Neural progenitor cell (in vitro differentiated cells): ENCODE measurements around the gene HIGD2A. TPM values are rescaled to one million over a fixed set of nuclear protein-coding genes. Genes with fewer than 3 reads are reported as not detected.

Experiments used
- DNase-seq: peaks from one replicate; pipeline ENCODE4 v3.0.0-alpha.2; 2016; ENCODE audit warnings: low spot score
- H2AFZ ChIP-seq: fragments of 200-600 bp; sonication (generic); replicated peaks from 2 replicates; pipeline ENCODE4 v1.6.1; 2016; ENCODE audit warnings: antibody characterized with exemption
- H3F3A ChIP-seq: fragments of 200-600 bp; sonication (generic); 2 replicates; pipeline ENCODE4 v1.6.1; 2016; ENCODE audit warnings: antibody characterized with exemption, low read depth
- H3K27ac ChIP-seq: fragments of 200-600 bp; sonication (generic); 2 replicates; pipeline ENCODE4 v1.5.1; 2016; ENCODE audit warnings: mild to moderate bottlenecking
- H3K27me3 ChIP-seq: fragments of 200-600 bp; sonication (generic); 2 replicates; pipeline ENCODE4 v1.6.1; 2016; ENCODE audit warnings: mild to moderate bottlenecking, moderate library complexity
- H3K36me3 ChIP-seq: fragments of 200-600 bp; sonication (generic); 2 replicates; pipeline ENCODE4 v1.5.1; 2016
- H3K4me1 ChIP-seq: fragments of 200-600 bp; sonication (generic); 2 replicates; pipeline ENCODE4 v1.6.1; 2016; ENCODE audit warnings: mixed run types
- H3K4me2 ChIP-seq: fragments of 200-600 bp; sonication (generic); 2 replicates; pipeline ENCODE4 v1.6.1; 2016
- H3K4me3 ChIP-seq: fragments of 200-600 bp; sonication (generic); 2 replicates; pipeline ENCODE4 v1.5.1; 2016
- H3K79me2 ChIP-seq: fragments of 200-600 bp; sonication (generic); 2 replicates; pipeline ENCODE4 v1.6.1; 2016; ENCODE audit warnings: low read depth
- H3K9ac ChIP-seq: fragments of 200-600 bp; sonication (generic); 2 replicates; pipeline ENCODE4 v1.6.1; 2016
- H3K9me3 ChIP-seq: fragments of 200-600 bp; sonication (generic); 2 replicates; pipeline ENCODE4 v1.5.1; 2016; ENCODE audit warnings: low read depth
- H4K20me1 ChIP-seq: fragments of 200-600 bp; sonication (generic); 2 replicates; pipeline ENCODE4 v1.6.1; 2016; ENCODE audit warnings: low read depth
- H3K27ac Mint-ChIP-seq: 3 replicates; pipeline ENCODE4 v1.8.0; 2021; ENCODE audit warnings: mixed read lengths
- H3K27me3 Mint-ChIP-seq: 2 replicates; pipeline ENCODE4 v1.8.0; 2022; ENCODE audit warnings: low read depth, mild to moderate bottlenecking, inconsistent platforms, moderate library complexity, mixed read lengths; ENCODE audit not compliant: insufficient read depth
- H3K36me3 Mint-ChIP-seq: 3 replicates; pipeline ENCODE4 v1.8.0; 2021; ENCODE audit warnings: mixed read lengths
- H3K4me1 Mint-ChIP-seq: 3 replicates; pipeline ENCODE4 v1.8.0; 2021; ENCODE audit warnings: mixed read lengths
- H3K4me3 Mint-ChIP-seq: 3 replicates; pipeline ENCODE4 v1.8.0; 2021; ENCODE audit warnings: mild to moderate bottlenecking, moderate library complexity, mixed read lengths
- H3K9me3 Mint-ChIP-seq: 3 replicates; pipeline ENCODE4 v1.8.0; 2020; ENCODE audit warnings: mixed read lengths
- EZH2 ChIP-seq: fragments of 200-600 bp; sonication (generic); IDR thresholded peaks from 2 replicates; pipeline ENCODE4 v1.6.1; 2017; ENCODE audit warnings: antibody characterized with exemption, mild to moderate bottlenecking, moderate library complexity
- EZH2phosphoT487 ChIP-seq: fragments of 200-600 bp; sonication (generic); IDR thresholded peaks from 2 replicates; pipeline ENCODE4 v1.6.1; 2017; ENCODE audit warnings: antibody characterized with exemption
- total RNA-seq: library from RNA; depleted of rRNA; stranded (reverse); fragments of >200 nt; gene quantifications from 2 replicates; pipeline ENCODE4 v1.2.3, GENCODE V29; 2015; ENCODE audit warnings: low replicate concordance
- TF ChIP-seq, protein P1 (sequence below): fragments of 200-600 bp; sonication (generic); IDR thresholded peaks from 2 replicates; pipeline ENCODE4 v1.5.1; 2017; ENCODE audit warnings: antibody characterized with exemption, mild to moderate bottlenecking

The HIGD2A gene
- total RNA-seq, 1 donor from 2014 or later: 40.1 TPM

- Histone ChIP-seq H3K27ac (no peak overlapping the region), H3K27me3 (peaks cover 56% of the 10 kb centered on the region), H3K9ac (no peak overlapping the region), H4K20me1 (peaks cover 41% of the 10 kb centered on the region), H3K4me2 (peak overlapping the region; percentile 75), H3K79me2 (peaks cover 42% of the 10 kb centered on the region), H3K4me3 (peak overlapping the region; percentile 90), H3K9me3 (no peaks in the 10 kb centered on the region), H3F3A (no peaks in the 10 kb centered on the region), H3K4me1 (no peaks in the 10 kb centered on the region), H3K36me3 (no peaks in the 10 kb centered on the region), H2AFZ (peak overlapping the region; percentile 82)
- Mint-ChIP-seq H3K4me1 (peaks cover 10% of the 10 kb centered on the region), H3K27me3 (peaks cover 8% of the 10 kb centered on the region), H3K4me3 (peak overlapping the region; percentile 97), H3K9me3 (no peaks in the 10 kb centered on the region), H3K27ac (no peak overlapping the region), H3K36me3 (peaks cover 14% of the 10 kb centered on the region)
- DNase-seq: no peak
- TF ChIP-seq, protein P1, sequence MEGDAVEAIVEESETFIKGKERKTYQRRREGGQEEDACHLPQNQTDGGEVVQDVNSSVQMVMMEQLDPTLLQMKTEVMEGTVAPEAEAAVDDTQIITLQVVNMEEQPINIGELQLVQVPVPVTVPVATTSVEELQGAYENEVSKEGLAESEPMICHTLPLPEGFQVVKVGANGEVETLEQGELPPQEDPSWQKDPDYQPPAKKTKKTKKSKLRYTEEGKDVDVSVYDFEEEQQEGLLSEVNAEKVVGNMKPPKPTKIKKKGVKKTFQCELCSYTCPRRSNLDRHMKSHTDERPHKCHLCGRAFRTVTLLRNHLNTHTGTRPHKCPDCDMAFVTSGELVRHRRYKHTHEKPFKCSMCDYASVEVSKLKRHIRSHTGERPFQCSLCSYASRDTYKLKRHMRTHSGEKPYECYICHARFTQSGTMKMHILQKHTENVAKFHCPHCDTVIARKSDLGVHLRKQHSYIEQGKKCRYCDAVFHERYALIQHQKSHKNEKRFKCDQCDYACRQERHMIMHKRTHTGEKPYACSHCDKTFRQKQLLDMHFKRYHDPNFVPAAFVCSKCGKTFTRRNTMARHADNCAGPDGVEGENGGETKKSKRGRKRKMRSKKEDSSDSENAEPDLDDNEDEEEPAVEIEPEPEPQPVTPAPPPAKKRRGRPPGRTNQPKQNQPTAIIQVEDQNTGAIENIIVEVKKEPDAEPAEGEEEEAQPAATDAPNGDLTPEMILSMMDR: no peak
- no peak for TF ChIP-seq EZH2
- peak; percentile 47 for TF ChIP-seq EZH2phosphoT487
Measured at GRCh38 chr5:176362233-176362490, 26.4 kb upstream of the HIGD2A start.

- Histone ChIP-seq H3K27ac (no peak overlapping the region), H3K36me3 (no peaks in the 10 kb centered on the region), H3K4me1 (no peaks in the 10 kb centered on the region), H3K9ac (no peak overlapping the region), H3K4me2 (peak overlapping the region; percentile 78), H2AFZ (no peak overlapping the region), H3K9me3 (no peaks in the 10 kb centered on the region), H3K4me3 (peak overlapping the region; percentile 76), H4K20me1 (peaks cover 21% of the 10 kb centered on the region), H3F3A (no peaks in the 10 kb centered on the region), H3K79me2 (peaks cover 17% of the 10 kb centered on the region), H3K27me3 (peaks cover 60% of the 10 kb centered on the region)
- peaks cover 7% of the 10 kb centered on the region for H3K4me1 Mint-ChIP-seq
- peaks cover 12% of the 10 kb centered on the region for H3K27me3 Mint-ChIP-seq
- H3K4me3 Mint-ChIP-seq: peak overlapping the region; percentile 84
- peaks cover 18% of the 10 kb centered on the region for H3K36me3 Mint-ChIP-seq
- TF ChIP-seq EZH2 (peak; percentile 20), EZH2phosphoT487 (no peak)
- TF ChIP-seq, protein P1: no peak
- H3K27ac Mint-ChIP-seq: no peak overlapping the region
- no peaks in the 10 kb centered on the region for H3K9me3 Mint-ChIP-seq
- no peak for DNase-seq
Measured at GRCh38 chr5:176364765-176365350, 23.7 kb upstream of the HIGD2A start.

DNA sequence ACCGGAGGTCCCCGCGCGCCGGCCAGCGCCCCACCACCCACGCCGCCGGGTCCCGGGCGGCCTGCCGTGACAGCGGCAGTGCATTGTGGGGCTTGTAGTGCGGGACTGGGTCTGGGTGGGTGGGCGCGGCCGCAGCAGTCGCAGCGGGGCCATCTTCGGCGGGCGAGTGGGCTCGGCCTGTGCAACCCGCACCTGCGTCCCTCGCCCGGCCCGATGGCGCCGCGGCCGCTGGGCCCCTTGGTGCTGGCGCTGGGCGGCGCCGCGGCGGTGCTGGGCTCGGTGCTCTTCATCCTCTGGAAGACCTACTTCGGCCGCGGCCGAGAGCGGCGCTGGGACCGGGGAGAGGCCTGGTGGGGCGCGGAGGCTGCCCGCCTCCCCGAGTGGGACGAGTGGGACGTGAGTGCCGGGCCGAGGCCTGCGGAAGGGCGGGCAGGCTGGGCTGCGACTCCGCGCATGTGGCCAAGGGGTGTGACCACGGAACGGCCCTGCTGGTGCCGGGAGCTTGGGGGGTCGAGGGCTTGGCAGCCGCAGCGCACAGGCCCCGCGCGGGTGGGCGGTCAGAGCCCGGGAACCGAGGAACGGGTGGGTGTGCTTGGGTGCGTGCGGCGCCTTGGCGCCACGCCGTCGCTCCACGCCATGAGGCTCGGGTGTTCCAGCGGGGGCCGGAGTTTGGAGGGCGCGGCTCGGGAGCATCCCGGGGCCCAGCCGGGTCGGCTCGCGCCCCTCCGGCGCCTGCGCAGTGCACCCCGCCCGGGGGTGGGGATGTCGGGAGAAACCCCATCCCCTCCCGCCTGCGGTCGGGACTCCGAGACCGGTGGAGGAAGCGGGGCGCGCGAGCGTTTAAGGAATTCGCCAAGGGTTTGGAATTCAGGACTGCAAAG lies 23.0 kb upstream of the HIGD2A start, which contains the start of gene ARL10:
ARL10 (plus strand) TSS at position 137 of the 881 bp plus-strand sequence; CDS start at position 214, 77 bp downstream.
- H3K9me3 Mint-ChIP-seq: no peaks in the 10 kb centered on the region
- Histone ChIP-seq H3K79me2 (peaks cover 10% of the 10 kb centered on the region), H4K20me1 (peaks cover 14% of the 10 kb centered on the region), H3K27me3 (peaks cover 60% of the 10 kb centered on the region), H3K9me3 (no peaks in the 10 kb centered on the region), H2AFZ (peak within 1 kb of the TSS; percentile 92), H3K4me1 (no peaks in the 10 kb centered on the region), H3K4me3 (peak within 1 kb of the TSS; percentile 76), H3F3A (no peaks in the 10 kb centered on the region), H3K27ac (no peak within 1 kb of the TSS), H3K36me3 (no peaks in the 10 kb centered on the region), H3K4me2 (peak within 1 kb of the TSS; percentile 78), H3K9ac (peak within 1 kb of the TSS; percentile 19)
- TF ChIP-seq EZH2 (peak; percentile 44), EZH2phosphoT487 (no peak)
- peak within 1 kb of the TSS; percentile 89 for H3K4me3 Mint-ChIP-seq
- H3K27me3 Mint-ChIP-seq: peaks cover 12% of the 10 kb centered on the region
- peaks cover 22% of the 10 kb centered on the region for H3K36me3 Mint-ChIP-seq
- H3K4me1 Mint-ChIP-seq: peaks cover 6% of the 10 kb centered on the region
- H3K27ac Mint-ChIP-seq: no peak within 1 kb of the TSS
- peak; percentile 86 for DNase-seq
